AG09319 (cell line): ENCODE measurements around the gene DOK6.

Source experiments
- DNase-seq: peaks from one replicate; pipeline ENCODE4 v3.0.0-alpha.2; 2010; ENCODE audit warnings: low read depth; ENCODE audit errors: extremely low read depth
- TF ChIP-seq, protein P1 (sequence below): IDR thresholded peaks from 2 replicates; pipeline ENCODE4 v1.5.1; 2011; ENCODE audit warnings: low read depth, mild to moderate bottlenecking, inconsistent platforms, low read length, moderate library complexity

The DOK6 gene

DNA sequence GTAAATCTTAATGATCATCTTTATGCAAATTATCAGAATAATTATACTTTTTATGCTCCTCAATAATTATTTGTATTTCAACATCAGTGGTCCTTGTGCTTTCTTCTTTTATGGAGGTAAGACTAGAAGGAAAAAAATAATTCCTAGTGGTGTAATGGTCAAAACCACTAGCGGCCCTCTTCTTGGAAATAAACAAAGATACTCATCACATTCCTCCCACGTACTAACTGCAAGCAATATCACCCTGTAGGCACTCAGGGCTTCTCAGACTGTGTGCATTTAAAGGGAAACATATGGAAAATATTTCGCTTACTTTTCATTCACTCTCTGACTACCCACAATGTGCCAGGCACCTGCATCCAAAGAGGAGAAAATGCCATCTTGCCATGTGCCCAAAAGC, 263.7 kb downstream of the DOK6 start:
- TF ChIP-seq, protein P1, sequence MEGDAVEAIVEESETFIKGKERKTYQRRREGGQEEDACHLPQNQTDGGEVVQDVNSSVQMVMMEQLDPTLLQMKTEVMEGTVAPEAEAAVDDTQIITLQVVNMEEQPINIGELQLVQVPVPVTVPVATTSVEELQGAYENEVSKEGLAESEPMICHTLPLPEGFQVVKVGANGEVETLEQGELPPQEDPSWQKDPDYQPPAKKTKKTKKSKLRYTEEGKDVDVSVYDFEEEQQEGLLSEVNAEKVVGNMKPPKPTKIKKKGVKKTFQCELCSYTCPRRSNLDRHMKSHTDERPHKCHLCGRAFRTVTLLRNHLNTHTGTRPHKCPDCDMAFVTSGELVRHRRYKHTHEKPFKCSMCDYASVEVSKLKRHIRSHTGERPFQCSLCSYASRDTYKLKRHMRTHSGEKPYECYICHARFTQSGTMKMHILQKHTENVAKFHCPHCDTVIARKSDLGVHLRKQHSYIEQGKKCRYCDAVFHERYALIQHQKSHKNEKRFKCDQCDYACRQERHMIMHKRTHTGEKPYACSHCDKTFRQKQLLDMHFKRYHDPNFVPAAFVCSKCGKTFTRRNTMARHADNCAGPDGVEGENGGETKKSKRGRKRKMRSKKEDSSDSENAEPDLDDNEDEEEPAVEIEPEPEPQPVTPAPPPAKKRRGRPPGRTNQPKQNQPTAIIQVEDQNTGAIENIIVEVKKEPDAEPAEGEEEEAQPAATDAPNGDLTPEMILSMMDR, result no peak
- DNase-seq, result no peak

DNA sequence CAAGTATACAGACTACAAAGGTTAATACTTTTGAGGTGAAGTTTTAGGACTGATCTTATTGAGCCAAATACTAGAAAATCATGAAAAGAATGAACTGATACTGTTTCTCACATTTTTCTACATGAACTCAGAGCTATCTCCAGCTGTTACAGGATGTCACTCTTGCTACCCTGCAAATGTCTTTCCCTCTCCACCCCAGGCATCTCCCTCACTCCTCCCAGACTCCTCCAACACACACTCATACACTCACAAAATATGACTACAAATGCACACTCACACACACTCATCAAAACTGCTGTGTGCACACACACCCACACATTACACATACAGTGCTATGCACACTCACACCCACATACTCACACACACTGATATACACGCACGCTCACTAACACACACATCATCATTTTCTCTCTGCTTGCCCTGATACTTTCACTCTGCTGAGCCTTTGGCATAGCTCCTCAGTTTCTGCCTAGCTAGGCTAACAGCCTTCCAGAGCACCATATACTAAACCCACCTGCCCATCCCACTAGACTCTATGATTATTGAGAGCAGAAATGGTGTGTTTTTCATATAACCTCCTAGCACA, 273.7 kb downstream of the DOK6 start:
- no peak for DNase-seq
- TF ChIP-seq, protein P1, result no peak

DNA sequence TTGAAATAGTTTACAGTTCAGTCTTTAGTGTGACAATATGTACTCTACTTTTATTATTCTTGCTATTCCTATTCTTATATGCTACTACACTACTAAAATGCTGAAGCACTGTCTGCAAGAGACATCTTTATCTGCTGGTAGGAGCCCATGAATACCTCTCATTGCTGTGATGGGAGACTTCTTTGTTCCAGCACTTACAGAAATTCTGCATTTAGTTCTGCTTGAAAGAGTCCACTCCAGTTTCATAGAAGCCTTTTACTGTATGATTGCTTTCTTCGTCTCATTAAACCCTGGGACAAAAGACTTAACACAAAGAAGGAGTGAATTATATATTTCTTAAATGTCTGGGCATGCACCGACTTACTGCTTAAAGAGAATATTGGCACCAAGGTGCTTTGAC, 274.3 kb downstream of the DOK6 start:
- DNase-seq, result no peak
- TF ChIP-seq, protein P1, result no peak

DNA sequence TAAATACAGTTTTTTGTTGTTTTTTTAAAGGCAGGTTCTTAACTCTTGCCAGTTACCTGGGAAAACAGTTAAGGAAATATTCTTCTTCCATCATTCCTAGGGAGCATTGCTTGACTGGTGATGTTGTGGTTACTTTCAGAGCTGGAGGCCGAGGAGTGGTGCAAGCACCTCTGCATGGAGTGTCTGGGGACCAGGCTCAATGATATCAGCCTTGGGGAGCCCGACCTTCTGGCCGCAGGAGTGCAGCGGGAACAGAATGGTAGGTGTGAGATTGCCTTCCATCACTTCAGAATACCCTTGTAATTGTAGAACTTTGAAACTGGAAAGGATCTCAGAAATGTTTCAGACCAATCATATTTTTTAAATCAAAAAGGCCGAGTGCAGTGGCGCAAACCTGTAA, 276.9 kb downstream of the DOK6 start:
- TF ChIP-seq, protein P1, result no peak
- DNase-seq, result no peak

DNA sequence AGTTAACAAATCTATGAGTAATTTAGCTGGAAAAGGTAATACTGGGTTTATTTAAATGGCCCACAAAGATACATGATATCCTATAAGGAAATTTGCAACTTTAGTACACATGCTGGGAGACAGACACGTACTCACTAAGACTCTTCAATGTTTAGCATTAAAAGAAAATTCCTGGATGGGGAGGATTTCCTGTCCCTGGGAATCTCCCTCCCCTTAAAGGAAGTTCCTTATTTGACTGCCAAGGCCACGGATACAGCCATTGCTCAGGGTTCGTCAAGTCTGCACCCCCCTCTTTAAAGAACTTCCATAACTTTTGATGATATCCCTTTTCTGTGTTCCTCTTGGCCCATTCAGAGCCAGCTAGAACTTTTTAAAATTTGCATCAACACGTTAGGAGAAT, 279.4 kb downstream of the DOK6 start:
- no peak for DNase-seq
- TF ChIP-seq, protein P1, result no peak

DNA sequence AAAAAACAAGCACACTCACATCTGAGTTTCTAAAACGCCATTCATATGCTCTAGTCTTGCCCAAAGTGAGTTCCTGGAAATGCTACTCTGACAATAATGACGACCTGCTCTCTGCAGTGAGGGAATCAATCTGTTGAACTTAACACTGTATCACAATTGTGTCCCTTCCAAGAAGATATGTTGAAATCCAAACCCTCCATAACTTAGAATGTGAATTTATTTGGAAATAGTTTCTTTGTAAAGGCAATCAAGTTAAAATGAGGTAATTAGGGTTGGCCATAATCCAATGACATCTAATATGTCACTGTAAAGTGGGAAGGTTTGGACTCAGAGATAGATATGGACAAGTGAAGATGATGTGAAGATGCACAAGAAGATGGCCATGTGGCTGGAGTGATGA, 282.5 kb downstream of the DOK6 start:
- DNase-seq, result no peak
- TF ChIP-seq, protein P1, result no peak

DNA sequence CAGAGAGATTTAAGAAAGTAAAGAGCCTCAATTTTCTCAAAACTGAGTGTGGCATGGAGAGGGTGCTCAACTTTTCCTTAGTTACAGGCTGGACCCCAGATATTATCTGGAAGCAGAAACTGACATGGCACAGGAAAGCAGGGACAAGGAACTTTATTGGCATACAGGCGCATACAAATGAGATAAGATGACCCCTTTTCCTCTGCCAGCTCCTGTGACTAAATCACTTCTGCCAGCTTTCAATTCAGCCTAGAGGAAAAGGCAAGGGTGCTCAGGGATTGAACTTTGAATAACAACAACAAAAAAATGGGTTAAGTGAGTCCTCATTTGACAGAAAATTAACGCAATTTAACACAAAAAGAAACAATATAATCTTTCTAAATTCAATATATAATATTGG, 284.1 kb downstream of the DOK6 start:
- TF ChIP-seq, protein P1, result no peak
- DNase-seq, result no peak
